Measurements from ENCODE around the gene GIMAP5. TPM values are rescaled to one million over a fixed set of nuclear protein-coding genes. Genes with fewer than 3 reads are reported as not detected.
A peak's percentile ranks its signal among the peaks of the same experiment; 100 is the strongest.

Gene GIMAP5
- total RNA-seq, 1 donor: not detected

DNA sequence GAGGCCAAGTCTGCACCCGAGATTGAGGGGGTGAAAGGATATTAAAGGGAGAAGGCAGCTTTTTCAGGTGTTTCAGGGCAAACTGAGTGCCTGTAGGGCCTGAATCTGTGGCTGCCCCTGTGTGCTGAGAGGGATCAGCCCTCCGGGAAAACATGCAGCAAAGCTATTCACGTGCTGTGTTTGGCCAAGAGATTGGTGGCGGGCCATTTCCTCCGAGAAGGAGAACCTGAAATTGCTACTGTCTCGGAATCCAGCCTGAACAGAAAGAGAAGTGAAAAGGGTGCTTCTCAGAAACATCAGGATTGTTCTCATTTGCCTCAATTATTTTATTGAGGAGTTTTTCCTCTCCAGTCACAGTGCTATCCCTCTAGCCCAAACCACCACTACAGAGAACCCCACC lies 16.0 kb downstream of the GIMAP5 start:
- Histone ChIP-seq H4K20me1 (ENCODE audit: insufficient read depth, low read length) (no peaks in the 10 kb centered on the region), H3K4me2 (ENCODE audit: insufficient read depth, low read length) (no peak overlapping the region), H3K27me3 (ENCODE audit: insufficient read depth, low read length) (no peaks in the 10 kb centered on the region), H2AFZ (ENCODE audit: low read length) (no peak overlapping the region), H3K79me2 (ENCODE audit: insufficient read depth, low read length) (no peaks in the 10 kb centered on the region), H3K4me1 (ENCODE audit: insufficient read depth, low read length) (no peaks in the 10 kb centered on the region), H3K4me3 (ENCODE audit: insufficient read depth, low read length) (no peak overlapping the region), H3K9me3 (ENCODE audit: low read depth, low read length) (no peaks in the 10 kb centered on the region), H3K27ac (ENCODE audit: low read depth, low read length) (no peak overlapping the region), H3K36me3 (ENCODE audit: insufficient read depth, low read length) (no peaks in the 10 kb centered on the region)
- DNase-seq (ENCODE audit: insufficient read length, low spot score, missing footprints): no peak
- TF ChIP-seq, protein P1, sequence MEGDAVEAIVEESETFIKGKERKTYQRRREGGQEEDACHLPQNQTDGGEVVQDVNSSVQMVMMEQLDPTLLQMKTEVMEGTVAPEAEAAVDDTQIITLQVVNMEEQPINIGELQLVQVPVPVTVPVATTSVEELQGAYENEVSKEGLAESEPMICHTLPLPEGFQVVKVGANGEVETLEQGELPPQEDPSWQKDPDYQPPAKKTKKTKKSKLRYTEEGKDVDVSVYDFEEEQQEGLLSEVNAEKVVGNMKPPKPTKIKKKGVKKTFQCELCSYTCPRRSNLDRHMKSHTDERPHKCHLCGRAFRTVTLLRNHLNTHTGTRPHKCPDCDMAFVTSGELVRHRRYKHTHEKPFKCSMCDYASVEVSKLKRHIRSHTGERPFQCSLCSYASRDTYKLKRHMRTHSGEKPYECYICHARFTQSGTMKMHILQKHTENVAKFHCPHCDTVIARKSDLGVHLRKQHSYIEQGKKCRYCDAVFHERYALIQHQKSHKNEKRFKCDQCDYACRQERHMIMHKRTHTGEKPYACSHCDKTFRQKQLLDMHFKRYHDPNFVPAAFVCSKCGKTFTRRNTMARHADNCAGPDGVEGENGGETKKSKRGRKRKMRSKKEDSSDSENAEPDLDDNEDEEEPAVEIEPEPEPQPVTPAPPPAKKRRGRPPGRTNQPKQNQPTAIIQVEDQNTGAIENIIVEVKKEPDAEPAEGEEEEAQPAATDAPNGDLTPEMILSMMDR (IDR thresholded peaks at IDR 0.05; ENCODE audit: extremely low read depth, low read depth, low read length): no peak

DNA sequence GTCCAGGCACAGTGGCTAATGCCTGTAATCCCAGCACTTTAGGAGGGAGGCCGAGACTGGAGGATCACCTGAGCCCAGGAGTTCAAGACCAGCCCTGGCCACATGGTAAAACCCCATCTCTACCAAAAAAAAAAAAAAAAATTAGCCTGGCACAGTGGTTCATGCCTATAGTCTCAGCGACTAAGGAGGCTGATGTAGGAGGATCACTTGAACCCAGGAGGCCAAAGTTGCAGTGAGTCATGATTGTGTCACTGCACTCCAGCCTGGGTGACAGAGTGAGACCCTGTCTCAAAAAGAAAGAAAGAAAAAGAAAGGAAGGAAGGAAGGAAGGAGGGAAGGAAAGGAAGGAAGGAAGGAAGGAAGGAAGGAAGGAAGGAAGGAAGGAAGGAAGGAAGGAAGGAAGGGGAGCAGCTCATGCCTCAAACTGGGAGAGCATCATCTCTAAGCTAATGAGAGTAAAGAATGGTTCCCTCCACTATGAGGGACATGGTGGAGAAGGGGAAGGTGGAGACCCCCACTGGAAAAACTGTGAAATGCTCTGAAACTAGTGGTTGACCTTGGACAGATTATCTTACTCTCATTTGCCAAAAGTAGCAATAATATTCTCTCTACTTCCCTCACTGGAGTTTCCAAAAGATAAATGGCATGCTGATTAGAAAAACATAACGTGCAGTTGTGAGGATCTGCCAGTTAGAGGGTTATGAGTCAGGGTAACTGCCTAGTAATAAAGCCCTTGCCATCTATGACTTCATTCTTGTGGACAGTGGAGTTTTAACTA lies 16.8 kb downstream of the GIMAP5 start:
- Histone ChIP-seq H3K27ac (ENCODE audit: low read depth, low read length) (no peak overlapping the region), H3K36me3 (ENCODE audit: insufficient read depth, low read length) (no peaks in the 10 kb centered on the region), H3K4me3 (ENCODE audit: insufficient read depth, low read length) (no peak overlapping the region), H3K79me2 (ENCODE audit: insufficient read depth, low read length) (no peaks in the 10 kb centered on the region), H3K4me1 (ENCODE audit: insufficient read depth, low read length) (no peaks in the 10 kb centered on the region), H3K27me3 (ENCODE audit: insufficient read depth, low read length) (no peaks in the 10 kb centered on the region), H3K4me2 (ENCODE audit: insufficient read depth, low read length) (no peak overlapping the region), H4K20me1 (ENCODE audit: insufficient read depth, low read length) (no peaks in the 10 kb centered on the region), H2AFZ (ENCODE audit: low read length) (no peak overlapping the region), H3K9me3 (ENCODE audit: low read depth, low read length) (no peaks in the 10 kb centered on the region)
- DNase-seq (ENCODE audit: insufficient read length, low spot score, missing footprints): no peak
- TF ChIP-seq, protein P1 (IDR thresholded peaks at IDR 0.05; ENCODE audit: extremely low read depth, low read depth, low read length): no peak

DNA sequence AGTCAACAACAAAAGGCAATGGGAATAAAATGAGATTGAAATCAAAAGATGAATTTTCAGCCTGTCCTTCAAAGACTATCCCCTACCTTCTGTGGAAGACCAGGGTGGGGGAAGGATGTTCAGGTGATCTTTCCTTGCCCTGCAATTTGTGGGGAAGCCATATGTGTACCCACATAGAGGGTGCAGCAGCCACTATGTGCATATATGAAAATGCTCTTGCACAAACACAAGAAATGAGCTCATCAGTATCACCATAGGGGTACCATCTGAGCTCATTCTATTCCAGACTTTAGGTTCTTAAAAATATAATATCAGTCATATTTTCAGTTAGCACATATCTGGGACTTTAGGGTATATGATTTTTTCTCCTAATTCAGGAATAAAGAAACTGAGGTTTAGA lies 17.7 kb downstream of the GIMAP5 start:
- Histone ChIP-seq H3K4me2 (ENCODE audit: insufficient read depth, low read length) (no peak overlapping the region), H3K27me3 (ENCODE audit: insufficient read depth, low read length) (no peaks in the 10 kb centered on the region), H2AFZ (ENCODE audit: low read length) (no peak overlapping the region), H3K27ac (ENCODE audit: low read depth, low read length) (no peak overlapping the region), H3K4me1 (ENCODE audit: insufficient read depth, low read length) (no peaks in the 10 kb centered on the region), H4K20me1 (ENCODE audit: insufficient read depth, low read length) (no peaks in the 10 kb centered on the region), H3K9me3 (ENCODE audit: low read depth, low read length) (no peaks in the 10 kb centered on the region), H3K79me2 (ENCODE audit: insufficient read depth, low read length) (no peaks in the 10 kb centered on the region), H3K4me3 (ENCODE audit: insufficient read depth, low read length) (no peak overlapping the region), H3K36me3 (ENCODE audit: insufficient read depth, low read length) (no peaks in the 10 kb centered on the region)
- DNase-seq (ENCODE audit: insufficient read length, low spot score, missing footprints): no peak
- TF ChIP-seq, protein P1 (IDR thresholded peaks at IDR 0.05; ENCODE audit: extremely low read depth, low read depth, low read length): no peak

DNA sequence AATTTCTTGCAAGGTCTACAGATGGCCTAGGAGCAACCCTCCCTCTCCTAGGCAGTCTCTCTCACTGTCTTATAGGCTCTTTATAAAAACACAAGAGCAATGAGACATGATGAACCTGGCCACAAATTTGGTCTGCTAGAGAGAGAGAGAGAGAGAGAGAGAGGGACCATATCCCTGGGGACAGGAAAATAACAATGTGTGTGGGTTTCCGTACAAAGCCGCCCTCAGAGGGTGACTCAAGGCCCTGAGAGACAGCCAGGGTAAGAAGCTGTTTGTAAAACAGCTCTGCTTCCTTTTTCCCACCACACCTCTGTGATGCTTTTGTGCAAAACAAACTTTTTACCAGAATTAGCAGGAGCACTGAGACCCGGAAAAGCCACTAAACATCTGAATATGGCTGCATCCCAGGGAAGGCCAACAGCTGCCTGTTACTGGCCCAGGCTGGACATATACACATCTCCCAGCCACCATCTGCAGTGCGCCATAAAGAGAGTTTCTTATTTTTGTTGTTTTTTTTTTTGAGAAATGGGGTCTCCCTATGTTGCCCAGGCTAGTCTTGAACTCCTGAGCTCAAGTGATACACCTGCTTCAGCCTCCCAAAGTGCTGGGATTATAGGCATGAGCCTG lies 18.4 kb downstream of the GIMAP5 start:
- Histone ChIP-seq H3K9me3 (ENCODE audit: low read depth, low read length) (no peaks in the 10 kb centered on the region), H3K36me3 (ENCODE audit: insufficient read depth, low read length) (no peaks in the 10 kb centered on the region), H4K20me1 (ENCODE audit: insufficient read depth, low read length) (no peaks in the 10 kb centered on the region), H2AFZ (ENCODE audit: low read length) (no peak overlapping the region), H3K4me2 (ENCODE audit: insufficient read depth, low read length) (no peak overlapping the region), H3K4me3 (ENCODE audit: insufficient read depth, low read length) (no peak overlapping the region), H3K79me2 (ENCODE audit: insufficient read depth, low read length) (no peaks in the 10 kb centered on the region), H3K4me1 (ENCODE audit: insufficient read depth, low read length) (no peaks in the 10 kb centered on the region), H3K27me3 (ENCODE audit: insufficient read depth, low read length) (no peaks in the 10 kb centered on the region), H3K27ac (ENCODE audit: low read depth, low read length) (no peak overlapping the region)
- peak; percentile 34 for DNase-seq (ENCODE audit: insufficient read length, low spot score, missing footprints)
- TF ChIP-seq, protein P1 (IDR thresholded peaks at IDR 0.05; ENCODE audit: extremely low read depth, low read depth, low read length): no peak

Data from osteoblast (primary cell).